Neuronal stem cell (in vitro differentiated cells): ENCODE data around the gene DLX2.

ENCODE experiments used
- DNase-seq: peaks from one replicate; pipeline ENCODE4 v3.0.0-alpha.2; 2013; ENCODE audit warnings: low spot score
- H2AFZ ChIP-seq: one replicate; pipeline ENCODE4 v1.6.1; 2013; ENCODE audit warnings: mild to moderate bottlenecking, low read length, inconsistent platforms
- H2AK5ac ChIP-seq: 2 replicates; pipeline ENCODE4 v1.6.1; 2013; ENCODE audit warnings: low read depth, mild to moderate bottlenecking, inconsistent platforms, low read length, moderate library complexity, mixed read lengths
- H2BK120ac ChIP-seq: 2 replicates; pipeline ENCODE4 v1.6.1; 2013; ENCODE audit warnings: low read depth, mild to moderate bottlenecking, inconsistent platforms, low read length, moderate library complexity, mixed read lengths
- H2BK12ac ChIP-seq: one replicate; pipeline ENCODE4 v1.6.1; 2013; ENCODE audit warnings: low read length, inconsistent platforms
- H2BK15ac ChIP-seq: 2 replicates; pipeline ENCODE4 v1.6.1; 2013; ENCODE audit warnings: mild to moderate bottlenecking, low read length, inconsistent platforms, mixed read lengths
- H2BK5ac ChIP-seq: one replicate; pipeline ENCODE4 v1.6.1; 2013; ENCODE audit warnings: inconsistent platforms, mild to moderate bottlenecking, low read length, moderate library complexity
- H3K14ac ChIP-seq: one replicate; pipeline ENCODE4 v1.6.1; 2013; ENCODE audit warnings: low read length, inconsistent platforms
- H3K18ac ChIP-seq: 2 replicates; pipeline ENCODE4 v1.6.1; 2013; ENCODE audit warnings: low read length, inconsistent platforms
- H3K23ac ChIP-seq: 2 replicates; pipeline ENCODE4 v1.6.1; 2013; ENCODE audit warnings: low read depth, mild to moderate bottlenecking, mixed read lengths, low read length, inconsistent platforms; ENCODE audit not compliant: poor library complexity
- H3K27ac ChIP-seq: replicated peaks from 3 replicates; pipeline ENCODE4 v1.5.1; 2013; ENCODE audit warnings: low read length, inconsistent platforms
- H3K27me3 ChIP-seq, 3 experiments: 2 replicates each; pipeline ENCODE4 v1.6.1; 2013; ENCODE audit warnings: low read length in 3 of 3, mild to moderate bottlenecking in 2 of 3, inconsistent platforms in 1 of 3, low read depth in 1 of 3, mixed read lengths in 1 of 3, moderate library complexity in 1 of 3; ENCODE audit not compliant: control insufficient read depth in 3 of 3, insufficient read depth in 3 of 3
- H3K36me3 ChIP-seq, 2 donors: replicated peaks in 1 of 2; 2 replicates each; pipeline ENCODE4 v1.6.1; 2013; ENCODE audit warnings: low read length in 2 of 2; ENCODE audit not compliant: control insufficient read depth in 2 of 2, insufficient read depth in 2 of 2
- H3K4ac ChIP-seq: 2 replicates; pipeline ENCODE4 v1.6.1; 2013; ENCODE audit warnings: inconsistent platforms, mild to moderate bottlenecking, low read length, moderate library complexity
- H3K4me1 ChIP-seq, 2 donors: 1 replicate in 1 of 2; 2 replicates in 1 of 2; pipeline ENCODE4 v1.6.1; 2013; ENCODE audit warnings: low read length in 2 of 2, low read depth in 1 of 2; ENCODE audit not compliant: control insufficient read depth in 2 of 2, insufficient read depth in 1 of 2
- H3K4me2 ChIP-seq: one replicate; pipeline ENCODE4 v1.6.1; 2013; ENCODE audit warnings: mild to moderate bottlenecking, low read length, inconsistent platforms; ENCODE audit not compliant: insufficient read depth, poor library complexity, severe bottlenecking
- H3K4me3 ChIP-seq, 2 donors: 2 replicates each; pipeline ENCODE4 v1.5.1; 2013; ENCODE audit warnings: low read length in 2 of 2, mild to moderate bottlenecking in 2 of 2, inconsistent platforms in 1 of 2, moderate library complexity in 1 of 2
- H3K79me1 ChIP-seq: one replicate; pipeline ENCODE4 v1.6.1; 2013; ENCODE audit warnings: low read depth, mild to moderate bottlenecking, inconsistent platforms, low read length, moderate library complexity
- H3K9ac ChIP-seq: one replicate; pipeline ENCODE4 v1.6.1; 2013; ENCODE audit warnings: mild to moderate bottlenecking, low read depth, low read length, inconsistent platforms; ENCODE audit not compliant: poor library complexity
- H3K9me3 ChIP-seq, 2 donors: replicated peaks in 1 of 2; 2 replicates each; pipeline versions ENCODE3 to v1.6.1; 2013; ENCODE audit warnings: low read length in 2 of 2, mild to moderate bottlenecking in 2 of 2, inconsistent platforms in 1 of 2, low read depth in 1 of 2, mixed read lengths in 1 of 2, moderate library complexity in 1 of 2; ENCODE audit not compliant: control insufficient read depth in 2 of 2, insufficient read depth in 1 of 2
- H4K8ac ChIP-seq: one replicate; pipeline ENCODE4 v1.6.1; 2013; ENCODE audit warnings: low read depth, mild to moderate bottlenecking, inconsistent platforms, low read length, moderate library complexity
- H4K91ac ChIP-seq: one replicate; pipeline ENCODE4 v1.6.1; 2013; ENCODE audit warnings: low read length, low read depth, mild to moderate bottlenecking, inconsistent platforms; ENCODE audit not compliant: poor library complexity
- WGBS, 2 donors: extraction: QIAGEN DNeasy Blood & Tissue Kit; methylation state at CpG; one replicate each; pipeline ENCODE4 v1.1.7; 2013; ENCODE audit warnings: missing lambda C conversion rate in 2 of 2, mixed read lengths in 1 of 2; ENCODE audit not compliant: insufficient read length in 2 of 2, insufficient replicate concordance in 1 of 2; ENCODE audit errors: extremely low coverage in 2 of 2; 5-methylcytosine and 5-hydroxymethylcytosine counted together

Gene DLX2

DNA sequence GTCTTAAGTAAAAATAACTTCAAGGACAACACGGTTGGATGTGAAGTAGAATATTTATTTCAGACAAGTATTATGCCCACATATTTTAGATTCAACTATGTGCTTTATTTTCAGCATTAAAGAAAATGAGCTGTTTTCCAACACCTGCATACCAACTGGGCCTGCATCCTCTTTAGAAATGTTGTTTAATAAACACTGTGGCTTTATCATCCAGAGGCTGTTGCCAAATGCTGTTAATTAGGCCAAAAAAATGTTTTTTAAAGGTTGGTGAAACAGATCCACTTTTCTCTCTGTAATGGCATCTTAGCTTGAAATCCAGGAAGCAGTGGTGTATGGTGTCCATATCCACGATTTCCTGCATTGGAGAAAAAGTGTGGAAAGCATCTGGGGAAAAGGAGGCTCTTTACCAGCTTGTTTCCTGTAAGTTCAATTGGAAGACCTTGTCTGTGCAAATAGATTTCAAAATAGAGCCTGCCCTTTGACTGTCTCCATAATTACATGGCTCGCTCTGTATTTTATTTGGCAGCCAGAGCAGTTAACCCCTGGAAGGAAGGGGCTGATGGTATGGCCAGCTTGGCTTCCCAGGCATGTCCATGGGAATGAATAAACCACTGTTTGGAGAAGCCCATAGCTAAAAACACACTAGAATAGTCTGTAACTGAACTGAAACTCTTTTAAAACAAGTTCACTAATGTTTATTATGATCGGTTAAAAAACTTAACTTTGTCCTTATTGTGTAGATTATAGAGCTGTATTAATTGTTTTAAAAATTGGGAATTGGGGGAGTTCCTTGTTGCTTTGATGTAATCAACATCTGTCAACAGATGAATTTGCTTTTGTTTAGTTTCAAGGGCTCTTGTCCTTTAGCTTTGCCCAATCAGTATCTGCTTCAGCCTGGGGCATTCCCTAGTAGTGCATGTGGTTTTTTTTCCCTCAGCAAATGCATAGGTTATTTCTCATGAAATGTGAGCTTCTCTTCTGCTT is 50.4 kb downstream of the DLX2 start:
- H2BK120ac ChIP-seq: no peak overlapping the region
- no CpG with 5 or more reads among the region's 4 CpGs for WGBS, 2 donors
- H3K4me2 ChIP-seq: no peak overlapping the region
- DNase-seq: no peak
- no peak overlapping the region for H2BK5ac ChIP-seq
- no peak overlapping the region for H3K4ac ChIP-seq
- no peaks in the 10 kb centered on the region for H3K27me3 ChIP-seq
- no peak overlapping the region for H2BK15ac ChIP-seq
- H3K79me1 ChIP-seq: no peaks in the 10 kb centered on the region
- no peaks in the 10 kb centered on the region for H3K9me3 ChIP-seq
- H2AFZ ChIP-seq: peak overlapping the region; percentile 27
- H3K4me1 ChIP-seq: no peaks in the 10 kb centered on the region
- H3K9ac ChIP-seq: no peak overlapping the region
- no peak overlapping the region for H3K18ac ChIP-seq
- no peak overlapping the region for H3K14ac ChIP-seq
- no peak overlapping the region for H3K23ac ChIP-seq
- H3K27ac ChIP-seq: no peak overlapping the region
- no peak overlapping the region for H4K8ac ChIP-seq
- no peak overlapping the region for H2AK5ac ChIP-seq
- H2BK12ac ChIP-seq: no peak overlapping the region
- no peak overlapping the region for H3K4me3 ChIP-seq
- no peaks in the 10 kb centered on the region for H3K36me3 ChIP-seq
- H4K91ac ChIP-seq: no peak overlapping the region

- Histone ChIP-seq H3K36me3 (no peaks in the 10 kb centered on the region), H3K9ac (no peak overlapping the region), H3K9me3 (no peaks in the 10 kb centered on the region), H3K23ac (no peak overlapping the region), H2BK15ac (no peak overlapping the region), H2BK5ac (no peak overlapping the region), H3K79me1 (no peaks in the 10 kb centered on the region), H2BK120ac (no peak overlapping the region), H2AFZ (no peak overlapping the region), H4K8ac (no peak overlapping the region), H3K4me2 (no peak overlapping the region), H3K27ac (no peak overlapping the region), H3K4me1 (peaks cover 0 to 2% of the 10 kb centered on the region in 2 donors), H3K14ac (no peak overlapping the region), H3K4ac (no peak overlapping the region), H2AK5ac (no peak overlapping the region), H3K27me3 (no peaks in the 10 kb centered on the region), H4K91ac (no peak overlapping the region), H3K4me3 (no peak overlapping the region), H2BK12ac (no peak overlapping the region), H3K18ac (no peak overlapping the region)
- DNase-seq: no peak
- no CpG with 5 or more reads among the region's 1 CpG for WGBS, 2 donors
Observed at GRCh38 chr2:172050479-172051125, 52.1 kb downstream of the DLX2 start.

DNA sequence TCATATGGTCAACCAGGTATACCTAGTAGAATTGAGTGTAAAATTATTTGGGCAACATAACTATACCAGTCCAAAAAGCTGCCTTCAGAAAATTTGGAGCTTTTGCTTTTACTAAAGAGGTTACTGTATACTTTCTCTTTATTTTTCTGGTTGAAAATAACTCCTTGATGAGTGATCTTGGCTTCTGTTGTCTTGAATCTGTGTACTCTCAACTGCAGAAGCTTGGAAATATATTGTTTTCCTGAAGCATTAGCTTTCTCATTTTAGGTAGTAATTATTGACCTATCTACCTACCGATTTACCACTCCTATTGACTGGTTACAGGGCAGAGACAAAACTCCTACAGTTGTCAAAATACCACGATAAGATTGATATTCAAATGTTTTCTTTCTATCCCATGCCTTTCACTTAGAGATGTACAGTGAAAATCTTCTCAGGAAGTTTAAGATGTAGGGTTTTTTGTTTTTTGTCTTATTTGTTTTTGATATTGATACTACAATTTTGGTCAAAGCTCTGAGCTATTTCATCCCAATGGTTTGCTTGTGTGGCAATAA is 53.1 kb downstream of the DLX2 start:
- Histone ChIP-seq H2BK12ac (no peak overlapping the region), H3K36me3 (no peaks in the 10 kb centered on the region), H2BK120ac (no peak overlapping the region), H3K18ac (no peak overlapping the region), H4K91ac (no peak overlapping the region), H2AK5ac (no peak overlapping the region), H3K4me1 (peaks cover 0 to 2% of the 10 kb centered on the region in 2 donors), H3K23ac (no peak overlapping the region), H2BK5ac (no peak overlapping the region), H3K4ac (no peak overlapping the region), H4K8ac (no peak overlapping the region), H3K9me3 (no peaks in the 10 kb centered on the region), H3K27ac (no peak overlapping the region), H3K4me2 (no peak overlapping the region), H3K27me3 (no peaks in the 10 kb centered on the region), H2BK15ac (no peak overlapping the region), H2AFZ (no peak overlapping the region), H3K9ac (no peak overlapping the region), H3K79me1 (no peaks in the 10 kb centered on the region), H3K4me3 (no peak overlapping the region), H3K14ac (no peak overlapping the region)
- WGBS, 2 donors: no CpG with 5 or more reads among the region's 2 CpGs
- DNase-seq: no peak
